ENCODE data around the gene COMMD7. TPM values are rescaled to one million over a fixed set of nuclear protein-coding genes. Genes with fewer than 3 reads are reported as not detected.
A peak's percentile ranks its signal among the peaks of the same experiment; 100 is the strongest.

The COMMD7 gene
- polyA plus RNA-seq (2013, experiment 1 of 2): 70.1 TPM
- 71.1 TPM for polyA plus RNA-seq (2013, experiment 2 of 2)

- Histone ChIP-seq H2BK120ac (ENCODE audit: low read depth, low read length) (peak within 1 kb of the TSS; percentile 93), H3K4me3 (ENCODE audit: low read length) (peak within 1 kb of the TSS; percentile 35), H3K79me1 (ENCODE audit: low read length) (no peaks in the 10 kb centered on the region), H3K4ac (ENCODE audit: low read depth, low read length) (peak within 1 kb of the TSS; percentile 93), H3K4me2 (ENCODE audit: low read length) (peak within 1 kb of the TSS; percentile 97), H2BK5ac (ENCODE audit: low read length) (peak within 1 kb of the TSS; percentile 84), H3K27me3 (ENCODE audit: insufficient read depth, low read length, poor library complexity) (no peaks in the 10 kb centered on the region), H2AK5ac (ENCODE audit: low read length) (peak within 1 kb of the TSS; percentile 92), H3K18ac (ENCODE audit: low read length) (peak within 1 kb of the TSS; percentile 96), H3K23ac (ENCODE audit: low read length) (peak within 1 kb of the TSS; percentile 33), H3K79me2 (ENCODE audit: control insufficient read depth, insufficient read depth, low read length) (peaks cover 14% of the 10 kb centered on the region), H3K27ac (ENCODE audit: low read depth, low read length) (peak within 1 kb of the TSS; percentile 74), H3K36me3 (ENCODE audit: control insufficient read depth, insufficient read depth, low read length) (no peaks in the 10 kb centered on the region), H3K56ac (ENCODE audit: low read length) (peak within 1 kb of the TSS; percentile 90), H2BK15ac (replicated peaks; ENCODE audit: low read depth) (peak within 1 kb of the TSS; percentile 29), H4K5ac (ENCODE audit: low read length) (no peak within 1 kb of the TSS), H3K4me1 (ENCODE audit: control insufficient read depth, low read depth, low read length) (peaks cover 5% of the 10 kb centered on the region), H3K9ac (ENCODE audit: low read length) (peak within 1 kb of the TSS; percentile 67), H4K8ac (ENCODE audit: low read depth, low read length) (peak within 1 kb of the TSS; percentile 90)
- no CpG with 5 or more reads among the region's 64 CpGs for WGBS (ENCODE audit: extremely low coverage, insufficient coverage, low lambda C conversion rate)
- peak; percentile 84 for DNase-seq
Observed at GRCh38 chr20:32743237-32744112, at the start of gene COMMD7. Gene COMMD7, minus strand, starts transcription at chr20:32743467. Its CDS starts 76 bp downstream, at chr20:32743391.

- Histone ChIP-seq H3K79me1 (ENCODE audit: low read length) (peaks cover 14% of the 10 kb centered on the region), H2AK5ac (ENCODE audit: low read length) (no peak overlapping the region), H3K18ac (ENCODE audit: low read length) (no peak overlapping the region), H3K4me1 (ENCODE audit: control insufficient read depth, low read depth, low read length) (no peaks in the 10 kb centered on the region), H3K23ac (ENCODE audit: low read length) (no peak overlapping the region), H4K5ac (ENCODE audit: low read length) (no peak overlapping the region), H3K9ac (ENCODE audit: low read length) (no peak overlapping the region), H3K4me3 (ENCODE audit: low read length) (no peak overlapping the region), H2BK15ac (replicated peaks; ENCODE audit: low read depth) (no peak overlapping the region), H2BK120ac (ENCODE audit: low read depth, low read length) (no peak overlapping the region), H3K79me2 (ENCODE audit: control insufficient read depth, insufficient read depth, low read length) (peaks cover 2% of the 10 kb centered on the region), H3K36me3 (ENCODE audit: control insufficient read depth, insufficient read depth, low read length) (peaks cover 48% of the 10 kb centered on the region), H3K27ac (ENCODE audit: low read depth, low read length) (no peak overlapping the region), H3K4me2 (ENCODE audit: low read length) (no peak overlapping the region), H3K4ac (ENCODE audit: low read depth, low read length) (no peak overlapping the region), H2BK5ac (ENCODE audit: low read length) (no peak overlapping the region), H3K56ac (ENCODE audit: low read length) (no peak overlapping the region), H4K8ac (ENCODE audit: low read depth, low read length) (no peak overlapping the region), H3K27me3 (ENCODE audit: insufficient read depth, low read length, poor library complexity) (no peaks in the 10 kb centered on the region)
- DNase-seq: no peak
- no CpG with 5 or more reads among the region's 13 CpGs for WGBS (ENCODE audit: extremely low coverage, insufficient coverage, low lambda C conversion rate)
Observed at GRCh38 chr20:32792731-32793458, 49.6 kb upstream of the COMMD7 start.

- Histone ChIP-seq H2AK5ac (ENCODE audit: low read length) (no peak overlapping the region), H3K4me2 (ENCODE audit: low read length) (no peak overlapping the region), H3K4ac (ENCODE audit: low read depth, low read length) (no peak overlapping the region), H3K79me2 (ENCODE audit: control insufficient read depth, insufficient read depth, low read length) (peaks cover 2% of the 10 kb centered on the region), H3K4me1 (ENCODE audit: control insufficient read depth, low read depth, low read length) (no peaks in the 10 kb centered on the region), H3K4me3 (ENCODE audit: low read length) (no peak overlapping the region), H2BK15ac (replicated peaks; ENCODE audit: low read depth) (no peak overlapping the region), H4K5ac (ENCODE audit: low read length) (no peak overlapping the region), H3K9ac (ENCODE audit: low read length) (no peak overlapping the region), H3K79me1 (ENCODE audit: low read length) (peaks cover 14% of the 10 kb centered on the region), H2BK5ac (ENCODE audit: low read length) (no peak overlapping the region), H3K56ac (ENCODE audit: low read length) (no peak overlapping the region), H3K36me3 (ENCODE audit: control insufficient read depth, insufficient read depth, low read length) (peaks cover 51% of the 10 kb centered on the region), H3K18ac (ENCODE audit: low read length) (no peak overlapping the region), H3K27me3 (ENCODE audit: insufficient read depth, low read length, poor library complexity) (no peaks in the 10 kb centered on the region), H3K27ac (ENCODE audit: low read depth, low read length) (no peak overlapping the region), H4K8ac (ENCODE audit: low read depth, low read length) (no peak overlapping the region), H2BK120ac (ENCODE audit: low read depth, low read length) (no peak overlapping the region), H3K23ac (ENCODE audit: low read length) (no peak overlapping the region)
- WGBS (ENCODE audit: extremely low coverage, insufficient coverage, low lambda C conversion rate): no CpG with 5 or more reads among the region's 3 CpGs
- DNase-seq: peak; percentile 61
Observed at GRCh38 chr20:32792316-32792715, 49.0 kb upstream of the COMMD7 start.

GRCh38 chr20:32790751-32791057 lies 47.4 kb upstream of the COMMD7 start:
- Histone ChIP-seq H4K5ac (ENCODE audit: low read length) (no peak overlapping the region), H3K4me2 (ENCODE audit: low read length) (no peak overlapping the region), H3K79me1 (ENCODE audit: low read length) (peaks cover 11% of the 10 kb centered on the region), H3K4me1 (ENCODE audit: control insufficient read depth, low read depth, low read length) (no peaks in the 10 kb centered on the region), H3K23ac (ENCODE audit: low read length) (no peak overlapping the region), H3K4me3 (ENCODE audit: low read length) (no peak overlapping the region), H3K27ac (ENCODE audit: low read depth, low read length) (no peak overlapping the region), H4K8ac (ENCODE audit: low read depth, low read length) (no peak overlapping the region), H2AK5ac (ENCODE audit: low read length) (no peak overlapping the region), H2BK120ac (ENCODE audit: low read depth, low read length) (no peak overlapping the region), H3K27me3 (ENCODE audit: insufficient read depth, low read length, poor library complexity) (no peaks in the 10 kb centered on the region), H3K4ac (ENCODE audit: low read depth, low read length) (no peak overlapping the region), H3K56ac (ENCODE audit: low read length) (no peak overlapping the region), H3K18ac (ENCODE audit: low read length) (no peak overlapping the region), H3K79me2 (ENCODE audit: control insufficient read depth, insufficient read depth, low read length) (peaks cover 2% of the 10 kb centered on the region), H2BK15ac (replicated peaks; ENCODE audit: low read depth) (no peak overlapping the region), H3K9ac (ENCODE audit: low read length) (no peak overlapping the region), H3K36me3 (ENCODE audit: control insufficient read depth, insufficient read depth, low read length) (peaks cover 47% of the 10 kb centered on the region), H2BK5ac (ENCODE audit: low read length) (no peak overlapping the region)
- no CpG with 5 or more reads among the region's 3 CpGs for WGBS (ENCODE audit: extremely low coverage, insufficient coverage, low lambda C conversion rate)
- no peak for DNase-seq

GRCh38 chr20:32789896-32790750 lies 46.9 kb upstream of the COMMD7 start:
- H3K79me2 ChIP-seq (ENCODE audit: control insufficient read depth, insufficient read depth, low read length): peaks cover 2% of the 10 kb centered on the region
- H2AK5ac ChIP-seq (ENCODE audit: low read length): no peak overlapping the region
- no peak overlapping the region for H3K18ac ChIP-seq (ENCODE audit: low read length)
- no peaks in the 10 kb centered on the region for H3K27me3 ChIP-seq (ENCODE audit: insufficient read depth, low read length, poor library complexity)
- H4K8ac ChIP-seq (ENCODE audit: low read depth, low read length): no peak overlapping the region
- H3K27ac ChIP-seq (ENCODE audit: low read depth, low read length): no peak overlapping the region
- WGBS (ENCODE audit: extremely low coverage, insufficient coverage, low lambda C conversion rate): no CpG with 5 or more reads among the region's 6 CpGs
- no peak overlapping the region for H3K4ac ChIP-seq (ENCODE audit: low read depth, low read length)
- H3K79me1 ChIP-seq (ENCODE audit: low read length): peaks cover 13% of the 10 kb centered on the region
- H3K56ac ChIP-seq (ENCODE audit: low read length): no peak overlapping the region
- H2BK120ac ChIP-seq (ENCODE audit: low read depth, low read length): no peak overlapping the region
- no peak overlapping the region for H3K23ac ChIP-seq (ENCODE audit: low read length)
- DNase-seq: peak; percentile 79
- no peak overlapping the region for H4K5ac ChIP-seq (ENCODE audit: low read length)
- no peak overlapping the region for H2BK15ac ChIP-seq (replicated peaks; ENCODE audit: low read depth)
- H3K36me3 ChIP-seq (ENCODE audit: control insufficient read depth, insufficient read depth, low read length): peaks cover 43% of the 10 kb centered on the region
- no peak overlapping the region for H2BK5ac ChIP-seq (ENCODE audit: low read length)
- no peaks in the 10 kb centered on the region for H3K4me1 ChIP-seq (ENCODE audit: control insufficient read depth, low read depth, low read length)
- H3K4me3 ChIP-seq (ENCODE audit: low read length): no peak overlapping the region
- H3K9ac ChIP-seq (ENCODE audit: low read length): no peak overlapping the region
- H3K4me2 ChIP-seq (ENCODE audit: low read length): no peak overlapping the region

Data from mesendoderm (in vitro differentiated cells).